Measurements from ENCODE around the gene RCSD1. TPM values are rescaled to one million over a fixed set of nuclear protein-coding genes. Genes with fewer than 3 reads are reported as not detected.

The RCSD1 gene
- total and polyA plus RNA-seq, 4 donors: 13.6 to 26.2 (median 15.6) TPM

- Histone ChIP-seq H3K36me3 (ENCODE audit: control insufficient read depth, insufficient read depth, low read length) (no peaks in the 10 kb centered on the region), H3K9me3 (ENCODE audit: control insufficient read depth, insufficient read depth, low read length) (no peaks in the 10 kb centered on the region), H3K4me1 (ENCODE audit: control insufficient read depth, insufficient read depth, low read length) (peaks cover 9% of the 10 kb centered on the region), H3K4me3 (ENCODE audit: low read depth, low read length) (no peak overlapping the region), H3K27ac (ENCODE audit: low read depth, low read length) (peak overlapping the region; percentile 10), H3K27me3 (ENCODE audit: control insufficient read depth, insufficient read depth, low read length) (no peaks in the 10 kb centered on the region)
- no peak for DNase-seq (ENCODE audit: low read depth in 4 of 6, low spot score in 6 of 6)
- WGBS (ENCODE audit: insufficient coverage): 93% methylated on average over 7 of the region's 8 CpGs
Measured at GRCh38 chr1:167648978-167649744, 19.1 kb downstream of the RCSD1 start.

- H3K36me3 ChIP-seq (ENCODE audit: control insufficient read depth, insufficient read depth, low read length): no peaks in the 10 kb centered on the region
- H3K27me3 ChIP-seq (ENCODE audit: control insufficient read depth, insufficient read depth, low read length): no peaks in the 10 kb centered on the region
- H3K27ac ChIP-seq (ENCODE audit: low read depth, low read length): peak overlapping the region; percentile 26
- 60% methylated on average over 11 of the region's 16 CpGs for WGBS (ENCODE audit: insufficient coverage)
- peaks cover 9% of the 10 kb centered on the region for H3K4me1 ChIP-seq (ENCODE audit: control insufficient read depth, insufficient read depth, low read length)
- no peaks in the 10 kb centered on the region for H3K9me3 ChIP-seq (ENCODE audit: control insufficient read depth, insufficient read depth, low read length)
- no peak overlapping the region for H3K4me3 ChIP-seq (ENCODE audit: low read depth, low read length)
- DNase-seq (ENCODE audit: low read depth in 4 of 6, low spot score in 6 of 6): no peak
Measured at GRCh38 chr1:167650269-167651160, 20.5 kb downstream of the RCSD1 start.

- DNase-seq (ENCODE audit: low read depth in 4 of 6, low spot score in 6 of 6): no peak
- peaks cover 9% of the 10 kb centered on the region for H3K4me1 ChIP-seq (ENCODE audit: control insufficient read depth, insufficient read depth, low read length)
- peak overlapping the region; percentile 26 for H3K27ac ChIP-seq (ENCODE audit: low read depth, low read length)
- H3K4me3 ChIP-seq (ENCODE audit: low read depth, low read length): no peak overlapping the region
- no peaks in the 10 kb centered on the region for H3K36me3 ChIP-seq (ENCODE audit: control insufficient read depth, insufficient read depth, low read length)
- no peaks in the 10 kb centered on the region for H3K9me3 ChIP-seq (ENCODE audit: control insufficient read depth, insufficient read depth, low read length)
- 72% methylated on average over 7 of the region's 7 CpGs for WGBS (ENCODE audit: insufficient coverage)
- no peaks in the 10 kb centered on the region for H3K27me3 ChIP-seq (ENCODE audit: control insufficient read depth, insufficient read depth, low read length)
Measured at GRCh38 chr1:167651161-167651693, 21.2 kb downstream of the RCSD1 start.

GRCh38 chr1:167654975-167655575, 25.0 kb downstream of the RCSD1 start:
- Histone ChIP-seq H3K27me3 (ENCODE audit: control insufficient read depth, insufficient read depth, low read length) (no peaks in the 10 kb centered on the region), H3K27ac (ENCODE audit: low read depth, low read length) (no peak overlapping the region)
- WGBS (ENCODE audit: insufficient coverage): 93% methylated on average over 2 of the region's 7 CpGs

GRCh38 chr1:167656657-167657056, 26.6 kb downstream of the RCSD1 start:
- no peak for DNase-seq (ENCODE audit: low read depth in 4 of 6, low spot score in 6 of 6)
- WGBS (ENCODE audit: insufficient coverage): no CpG with 5 or more reads among the region's 2 CpGs
- Histone ChIP-seq H3K36me3 (ENCODE audit: control insufficient read depth, insufficient read depth, low read length) (no peaks in the 10 kb centered on the region), H3K4me3 (ENCODE audit: low read depth, low read length) (no peak overlapping the region), H3K27me3 (ENCODE audit: control insufficient read depth, insufficient read depth, low read length) (no peaks in the 10 kb centered on the region), H3K9me3 (ENCODE audit: control insufficient read depth, insufficient read depth, low read length) (no peaks in the 10 kb centered on the region), H3K27ac (ENCODE audit: low read depth, low read length) (no peak overlapping the region), H3K4me1 (ENCODE audit: control insufficient read depth, insufficient read depth, low read length) (peaks cover under 1% of the 10 kb centered on the region)

More at GRCh38 chr1:167654975-167655575, 25.0 kb downstream of the RCSD1 start:
- DNase-seq (ENCODE audit: low read depth in 4 of 6, low spot score in 6 of 6): no peak
- Histone ChIP-seq H3K9me3 (ENCODE audit: control insufficient read depth, insufficient read depth, low read length) (no peaks in the 10 kb centered on the region), H3K4me1 (ENCODE audit: control insufficient read depth, insufficient read depth, low read length) (peaks cover 9% of the 10 kb centered on the region), H3K36me3 (ENCODE audit: control insufficient read depth, insufficient read depth, low read length) (no peaks in the 10 kb centered on the region), H3K4me3 (ENCODE audit: low read depth, low read length) (no peak overlapping the region)

- H3K9me3 ChIP-seq (ENCODE audit: control insufficient read depth, insufficient read depth, low read length): no peaks in the 10 kb centered on the region
Measured at GRCh38 chr1:167658574-167659328, 28.7 kb downstream of the RCSD1 start.

GRCh38 chr1:167659450-167659849, 29.4 kb downstream of the RCSD1 start:
- no peak overlapping the region for H3K27ac ChIP-seq (ENCODE audit: low read depth, low read length)
- WGBS (ENCODE audit: insufficient coverage): 68% methylated on average over 3 of the region's 3 CpGs
- H3K4me3 ChIP-seq (ENCODE audit: low read depth, low read length): no peak overlapping the region
- H3K36me3 ChIP-seq (ENCODE audit: control insufficient read depth, insufficient read depth, low read length): no peaks in the 10 kb centered on the region
- DNase-seq (ENCODE audit: low read depth in 4 of 6, low spot score in 6 of 6): peak in 1 of 6 donors; percentile 35
- H3K9me3 ChIP-seq (ENCODE audit: control insufficient read depth, insufficient read depth, low read length): no peaks in the 10 kb centered on the region
- peaks cover 11% of the 10 kb centered on the region for H3K4me1 ChIP-seq (ENCODE audit: control insufficient read depth, insufficient read depth, low read length)
- H3K27me3 ChIP-seq (ENCODE audit: control insufficient read depth, insufficient read depth, low read length): no peaks in the 10 kb centered on the region

More at GRCh38 chr1:167658574-167659328, 28.7 kb downstream of the RCSD1 start:
- Histone ChIP-seq H3K36me3 (ENCODE audit: control insufficient read depth, insufficient read depth, low read length) (no peaks in the 10 kb centered on the region), H3K27me3 (ENCODE audit: control insufficient read depth, insufficient read depth, low read length) (no peaks in the 10 kb centered on the region), H3K4me3 (ENCODE audit: low read depth, low read length) (no peak overlapping the region), H3K4me1 (ENCODE audit: control insufficient read depth, insufficient read depth, low read length) (peaks cover 11% of the 10 kb centered on the region), H3K27ac (ENCODE audit: low read depth, low read length) (no peak overlapping the region)
- 80% methylated on average over 1 of the region's 10 CpGs for WGBS (ENCODE audit: insufficient coverage)
- DNase-seq (ENCODE audit: low read depth in 4 of 6, low spot score in 6 of 6): no peak

DNA sequence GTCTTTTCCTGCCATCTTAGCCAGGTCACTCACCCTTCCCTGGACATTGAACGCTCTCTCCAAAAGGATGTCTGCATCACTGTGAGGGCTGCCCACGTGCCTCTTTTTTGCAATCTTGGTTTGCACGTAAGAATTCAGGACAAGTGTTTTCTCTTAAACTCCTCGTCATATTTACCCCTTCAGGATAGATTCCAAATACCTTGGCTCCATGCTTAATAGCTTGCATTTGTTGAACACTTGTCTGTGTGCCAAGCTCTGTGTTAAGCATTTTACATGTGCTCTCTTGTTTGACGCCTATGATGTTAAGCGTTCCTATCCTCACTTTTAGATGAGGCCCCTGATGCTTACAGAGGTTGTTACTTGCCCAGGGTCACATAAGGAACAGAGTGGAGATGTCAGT, 29.8 kb downstream of the RCSD1 start:
- H3K4me1 ChIP-seq (ENCODE audit: control insufficient read depth, insufficient read depth, low read length): peaks cover 11% of the 10 kb centered on the region
- WGBS (ENCODE audit: insufficient coverage): 84% methylated on average over 6 of the region's 6 CpGs
- H3K27me3 ChIP-seq (ENCODE audit: control insufficient read depth, insufficient read depth, low read length): no peaks in the 10 kb centered on the region
- H3K4me3 ChIP-seq (ENCODE audit: low read depth, low read length): no peak overlapping the region
- DNase-seq (ENCODE audit: low read depth in 4 of 6, low spot score in 6 of 6): no peak
- no peaks in the 10 kb centered on the region for H3K9me3 ChIP-seq (ENCODE audit: control insufficient read depth, insufficient read depth, low read length)
- H3K27ac ChIP-seq (ENCODE audit: low read depth, low read length): no peak overlapping the region
- no peaks in the 10 kb centered on the region for H3K36me3 ChIP-seq (ENCODE audit: control insufficient read depth, insufficient read depth, low read length)
